Fibroblast of lung (primary cell): ENCODE measurements around the gene HTR3D. TPM values are rescaled to one million over a fixed set of nuclear protein-coding genes. Genes with fewer than 3 reads are reported as not detected.
A peak's percentile ranks its signal among the peaks of the same experiment; 100 is the strongest.

Experiments
- DNase-seq, 2 donors: peaks; one replicate each; pipeline versions ENCODE4 v3.0.0 to v3.0.0-alpha.2; 2010; ENCODE audit warnings: low read depth in 2 of 2
- H2AFZ ChIP-seq: 2 replicates; pipeline ENCODE4 v1.5.1; 2012; ENCODE audit warnings: low read length, control low read depth, inconsistent platforms
- H3K27ac ChIP-seq: 2 replicates; pipeline ENCODE4 v1.5.1; 2011; ENCODE audit warnings: low read length, control low read depth; ENCODE audit not compliant: insufficient read depth
- H3K27me3 ChIP-seq: 2 replicates; pipeline ENCODE4 v1.5.1; 2011; ENCODE audit warnings: mild to moderate bottlenecking, low read length; ENCODE audit not compliant: control insufficient read depth, insufficient read depth
- H3K36me3 ChIP-seq: 2 replicates; pipeline ENCODE4 v1.5.1; 2011; ENCODE audit warnings: low read length; ENCODE audit not compliant: control insufficient read depth, insufficient read depth
- H3K4me1 ChIP-seq: 2 replicates; pipeline ENCODE4 v1.5.1; 2011; ENCODE audit warnings: low read length; ENCODE audit not compliant: control insufficient read depth, insufficient read depth; ENCODE audit errors: extremely low read depth
- H3K4me2 ChIP-seq: 2 replicates; pipeline ENCODE4 v1.5.1; 2011; ENCODE audit warnings: low read length, control low read depth; ENCODE audit not compliant: insufficient read depth; ENCODE audit errors: extremely low read depth
- H3K4me3 ChIP-seq, 4 experiments: fragments of 200-600 bp in 1 of 4; sonication (generic) in 1 of 4; replicated peaks in 1 of 4; 2 replicates each; pipeline ENCODE4 v1.5.1; 2011 to 2016; ENCODE audit warnings: low read length in 4 of 4, low read depth in 3 of 4, mild to moderate bottlenecking in 3 of 4, control low read depth in 2 of 4, inconsistent platforms in 1 of 4, mixed read lengths in 1 of 4; ENCODE audit not compliant: insufficient read depth in 1 of 4; ENCODE audit errors: control extremely low read depth in 1 of 4
- H3K79me2 ChIP-seq: 2 replicates; pipeline ENCODE4 v1.5.1; 2012; ENCODE audit warnings: mild to moderate bottlenecking, low read length, inconsistent platforms; ENCODE audit not compliant: control insufficient read depth, insufficient read depth
- H3K9ac ChIP-seq: 2 replicates; pipeline ENCODE4 v1.5.1; 2011; ENCODE audit warnings: mild to moderate bottlenecking, low read length, control low read depth; ENCODE audit not compliant: insufficient read depth
- H3K9me3 ChIP-seq: 2 replicates; pipeline ENCODE4 v1.5.1; 2012; ENCODE audit warnings: low read depth, low read length; ENCODE audit not compliant: control insufficient read depth, insufficient read depth
- H4K20me1 ChIP-seq: 2 replicates; pipeline ENCODE4 v1.5.1; 2011; ENCODE audit warnings: low read length; ENCODE audit not compliant: control insufficient read depth, insufficient read depth; ENCODE audit errors: extremely low read depth
- EZH2 ChIP-seq: IDR thresholded peaks from 2 replicates; pipeline ENCODE4 v1.5.1; 2012; ENCODE audit warnings: low read length, control low read depth, mild to moderate bottlenecking; ENCODE audit errors: missing control alignments
- polyA plus RNA-seq, 2 donors: library from polyadenylated mRNA; depleted of rRNA in 1 of 2; stranded (reverse) in 1 of 2; unstranded in 1 of 2; fragments of >200 nt; gene quantifications; 2 replicates each; pipeline ENCODE4 v1.2.1, GENCODE V29; 2011 to 2012; ENCODE audit warnings: missing spikeins in 1 of 2
- total RNA-seq: library from RNA; depleted of rRNA; stranded (reverse); fragments of >200 nt; gene quantifications from 2 replicates; pipeline ENCODE4 v1.2.1, GENCODE V29; 2014
- TF ChIP-seq, protein P1 (sequence below), 2 donors: IDR thresholded peaks in 1 of 2; conservative IDR thresholded peaks in 1 of 2; 1 replicate in 1 of 2; 2 replicates in 1 of 2; pipeline ENCODE4 v1.5.1; 2011 to 2012; ENCODE audit warnings: low read length in 2 of 2, control low read depth in 1 of 2, inconsistent platforms in 1 of 2, low read depth in 1 of 2, mild to moderate bottlenecking in 1 of 2

Gene HTR3D
- total and polyA plus RNA-seq, 2 donors (not counting 1 experiment from before 2014, with no cell fraction given) = not detected

DNA sequence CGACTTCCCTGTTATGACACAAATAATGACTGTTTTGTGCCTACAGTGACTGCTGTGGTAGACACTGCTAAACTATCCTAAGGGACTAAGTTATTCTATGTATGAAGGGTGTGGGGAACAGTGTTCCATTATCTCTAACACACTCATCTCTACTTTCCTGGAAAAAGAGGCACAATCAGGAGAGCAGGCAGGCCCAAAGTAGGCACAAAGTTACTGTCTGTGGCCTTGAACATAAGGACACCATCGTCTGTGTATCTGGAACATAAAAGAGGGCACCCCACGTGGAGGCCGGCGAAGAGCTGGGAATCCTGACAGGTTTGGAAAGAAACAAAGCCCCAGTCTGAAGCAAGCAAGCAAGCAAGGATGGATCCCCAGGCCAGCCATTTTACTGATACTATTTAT lies 15.4 kb upstream of the HTR3D start:
- Histone ChIP-seq H3K79me2 (peaks cover 7% of the 10 kb centered on the region), H3K4me3 (peak overlapping the region in 2 of 4 experiments; percentile 6 to 100)

DNA sequence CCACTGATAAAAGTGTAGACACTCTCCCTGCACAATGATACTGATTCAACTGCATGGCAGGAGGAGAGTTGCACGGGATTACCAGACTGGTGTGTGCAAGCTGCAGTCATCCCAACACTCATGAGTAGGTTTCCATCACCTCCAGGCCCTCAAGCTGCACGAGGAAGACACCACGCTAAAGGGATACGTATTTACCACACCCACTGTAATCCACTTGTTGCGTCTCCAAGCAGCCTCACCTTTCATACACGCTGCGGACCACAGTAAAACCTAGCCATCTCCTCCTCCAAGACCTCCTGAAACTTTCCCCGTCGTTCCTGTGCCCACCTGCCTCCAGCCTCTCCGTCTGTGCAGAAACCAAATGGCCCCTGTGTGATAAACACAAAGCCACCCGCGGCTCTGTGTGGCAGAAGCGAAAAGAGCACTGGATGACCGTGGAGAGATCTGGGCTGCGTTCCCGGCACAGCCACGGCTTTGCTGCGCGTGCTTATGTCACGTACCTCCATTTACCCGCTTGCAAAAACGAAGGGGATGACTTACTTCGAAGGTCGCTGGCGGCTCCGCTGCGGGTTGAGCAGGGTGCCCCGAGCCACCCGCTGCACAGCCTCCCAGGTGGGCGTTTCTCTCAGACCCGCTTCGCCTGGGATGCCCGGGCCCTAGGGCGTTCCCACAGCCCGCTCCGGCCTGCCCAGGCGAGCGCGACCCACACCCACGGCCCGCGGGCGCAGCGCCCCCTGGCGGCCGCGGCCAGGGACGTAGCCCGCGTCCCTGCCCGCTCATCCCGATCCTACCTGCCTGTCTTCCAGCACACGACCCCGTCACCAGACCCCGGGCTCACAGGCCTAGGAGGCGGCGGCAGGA lies 14.5 kb upstream of the HTR3D start:
- peak overlapping the region; percentile 70 for H3K9ac ChIP-seq
- DNase-seq = peak; percentile 32 to 47
- H3K27me3 ChIP-seq = no peaks in the 10 kb centered on the region
- H3K4me2 ChIP-seq = peak overlapping the region; percentile 73
- H3K4me1 ChIP-seq = no peaks in the 10 kb centered on the region
- no peaks in the 10 kb centered on the region for H3K9me3 ChIP-seq
- H2AFZ ChIP-seq = peak overlapping the region; percentile 98
- H3K36me3 ChIP-seq = no peaks in the 10 kb centered on the region
- TF ChIP-seq, protein P1, sequence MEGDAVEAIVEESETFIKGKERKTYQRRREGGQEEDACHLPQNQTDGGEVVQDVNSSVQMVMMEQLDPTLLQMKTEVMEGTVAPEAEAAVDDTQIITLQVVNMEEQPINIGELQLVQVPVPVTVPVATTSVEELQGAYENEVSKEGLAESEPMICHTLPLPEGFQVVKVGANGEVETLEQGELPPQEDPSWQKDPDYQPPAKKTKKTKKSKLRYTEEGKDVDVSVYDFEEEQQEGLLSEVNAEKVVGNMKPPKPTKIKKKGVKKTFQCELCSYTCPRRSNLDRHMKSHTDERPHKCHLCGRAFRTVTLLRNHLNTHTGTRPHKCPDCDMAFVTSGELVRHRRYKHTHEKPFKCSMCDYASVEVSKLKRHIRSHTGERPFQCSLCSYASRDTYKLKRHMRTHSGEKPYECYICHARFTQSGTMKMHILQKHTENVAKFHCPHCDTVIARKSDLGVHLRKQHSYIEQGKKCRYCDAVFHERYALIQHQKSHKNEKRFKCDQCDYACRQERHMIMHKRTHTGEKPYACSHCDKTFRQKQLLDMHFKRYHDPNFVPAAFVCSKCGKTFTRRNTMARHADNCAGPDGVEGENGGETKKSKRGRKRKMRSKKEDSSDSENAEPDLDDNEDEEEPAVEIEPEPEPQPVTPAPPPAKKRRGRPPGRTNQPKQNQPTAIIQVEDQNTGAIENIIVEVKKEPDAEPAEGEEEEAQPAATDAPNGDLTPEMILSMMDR (conservative IDR thresholded peaks at IDR 0.05 in 1 of 2, IDR thresholded peaks at IDR 0.05 in 1 of 2; ENCODE audit: low read depth in 1 of 2, low read length in 2 of 2) = peak; percentile 46 to 74
- TF ChIP-seq EZH2 = no peak
- peak overlapping the region; percentile 91 to 100 (median 98) for H3K4me3 ChIP-seq
- no peak overlapping the region for H3K27ac ChIP-seq
- peaks cover 7% of the 10 kb centered on the region for H3K79me2 ChIP-seq
- no peaks in the 10 kb centered on the region for H4K20me1 ChIP-seq

More for the DNA sequence above, 15.4 kb upstream of the HTR3D start:
- Histone ChIP-seq H3K9ac (no peak overlapping the region), H3K27ac (no peak overlapping the region), H2AFZ (no peak overlapping the region), H3K4me2 (no peak overlapping the region), H4K20me1 (no peaks in the 10 kb centered on the region), H3K36me3 (no peaks in the 10 kb centered on the region), H3K9me3 (no peaks in the 10 kb centered on the region), H3K4me1 (no peaks in the 10 kb centered on the region), H3K27me3 (no peaks in the 10 kb centered on the region)
- no peak for DNase-seq
- no peak for TF ChIP-seq EZH2
- TF ChIP-seq, protein P1 (conservative IDR thresholded peaks at IDR 0.05 in 1 of 2, IDR thresholded peaks at IDR 0.05 in 1 of 2; ENCODE audit: low read depth in 1 of 2, low read length in 2 of 2) = no peak

DNA sequence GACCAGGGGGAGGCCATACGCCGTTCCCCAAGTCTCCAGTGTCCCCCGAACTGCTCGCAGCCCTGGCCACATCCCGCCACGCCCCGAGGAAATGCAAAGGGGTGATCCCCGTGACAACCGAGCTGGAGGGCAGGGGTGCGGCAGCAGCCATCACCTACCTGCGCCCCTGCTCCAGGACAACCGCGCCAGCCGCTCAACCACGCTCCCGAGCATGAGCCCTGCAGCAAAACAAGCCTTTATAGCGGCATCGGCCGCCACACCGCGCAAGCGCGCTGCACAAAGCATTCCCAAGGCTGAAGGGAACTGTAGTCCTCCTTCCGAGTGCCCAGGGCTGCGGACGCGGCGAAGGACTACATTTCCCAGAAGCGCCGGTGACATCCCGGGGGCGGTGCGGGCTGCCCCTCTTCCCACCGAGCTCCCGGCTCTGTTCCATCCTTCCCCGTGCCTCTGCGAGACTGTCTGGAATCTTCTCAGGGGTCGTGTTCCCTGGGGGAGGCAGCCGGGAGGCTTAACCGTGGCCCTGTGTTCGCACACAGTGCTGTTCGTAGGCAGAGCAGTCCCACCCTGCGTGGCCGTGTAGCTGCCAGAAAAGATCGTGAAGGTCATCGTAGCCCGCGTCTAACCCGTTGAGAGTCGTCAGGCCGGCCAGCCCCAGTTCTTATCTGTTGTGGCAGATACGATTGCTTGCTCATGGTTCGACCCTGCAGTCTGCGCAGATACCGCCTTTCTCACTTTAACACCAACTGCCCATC lies 13.7 kb upstream of the HTR3D start, which contains the start of gene ABCC5:
ABCC5 (minus strand) TSS at position 213 of the 752 bp plus-strand sequence. CDS start 3,492 bp downstream, outside the sequence.
- Histone ChIP-seq H3K9ac (peak within 1 kb of the TSS; percentile 70), H3K4me1 (no peaks in the 10 kb centered on the region), H3K79me2 (peaks cover 7% of the 10 kb centered on the region), H2AFZ (peak within 1 kb of the TSS; percentile 99), H3K4me2 (peak within 1 kb of the TSS; percentile 73), H3K27ac (peak within 1 kb of the TSS; percentile 50), H3K27me3 (no peaks in the 10 kb centered on the region), H4K20me1 (no peaks in the 10 kb centered on the region), H3K36me3 (no peaks in the 10 kb centered on the region), H3K4me3 (peak within 1 kb of the TSS; percentile 91 to 100 (median 98)), H3K9me3 (no peaks in the 10 kb centered on the region)
- DNase-seq = peak; percentile 90 to 92
- TF ChIP-seq, protein P1 (conservative IDR thresholded peaks at IDR 0.05 in 1 of 2, IDR thresholded peaks at IDR 0.05 in 1 of 2; ENCODE audit: low read depth in 1 of 2, low read length in 2 of 2) = peak in 1 of 2 donors; percentile 22
- no peak for TF ChIP-seq EZH2
